ENCODE results near the gene ANKS1B.

The ANKS1B gene

DNA sequence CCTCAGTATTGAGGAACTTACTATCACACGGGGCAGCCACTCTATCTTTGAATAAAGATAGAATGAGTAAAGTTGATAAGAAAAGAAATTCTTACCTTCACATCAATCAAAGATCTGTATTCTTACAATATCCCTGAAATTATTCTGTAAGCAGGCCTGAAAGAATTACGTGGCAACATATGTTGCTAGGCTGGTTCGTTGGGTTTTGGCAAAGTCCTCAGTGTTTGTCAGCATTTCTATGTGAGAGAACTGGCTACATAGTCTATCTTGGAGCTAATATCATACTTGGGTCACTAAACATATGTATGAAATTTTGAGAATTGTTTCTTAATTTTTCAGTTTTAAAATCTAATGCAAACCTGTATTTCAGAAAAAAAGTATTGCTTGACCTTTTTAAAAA, 749.4 kb downstream of the ANKS1B start:
- intact Hi-C loops (cut with DNase I): no loop called here
- no peak for DNase-seq

DNA sequence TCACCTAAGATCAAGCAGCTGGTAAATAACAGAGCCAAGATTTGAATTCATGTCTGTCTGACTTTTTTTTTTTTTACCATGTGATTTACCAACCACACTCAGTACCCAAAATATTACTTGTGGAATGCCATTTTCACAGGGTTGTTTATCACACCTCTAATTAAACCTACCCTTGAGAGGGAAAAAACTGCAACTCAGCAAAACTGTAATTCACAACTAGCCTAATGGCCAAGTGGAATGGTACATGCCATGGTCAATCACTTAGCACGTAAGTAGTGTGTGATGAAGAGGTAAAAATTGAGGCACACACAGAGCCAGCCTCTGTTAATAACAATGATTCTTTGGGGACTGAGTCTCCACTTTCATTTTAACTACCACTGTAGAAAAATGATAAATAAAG, 750.0 kb downstream of the ANKS1B start:
- intact Hi-C loops (cut with DNase I): no loop called here
- DNase-seq: no peak

DNA sequence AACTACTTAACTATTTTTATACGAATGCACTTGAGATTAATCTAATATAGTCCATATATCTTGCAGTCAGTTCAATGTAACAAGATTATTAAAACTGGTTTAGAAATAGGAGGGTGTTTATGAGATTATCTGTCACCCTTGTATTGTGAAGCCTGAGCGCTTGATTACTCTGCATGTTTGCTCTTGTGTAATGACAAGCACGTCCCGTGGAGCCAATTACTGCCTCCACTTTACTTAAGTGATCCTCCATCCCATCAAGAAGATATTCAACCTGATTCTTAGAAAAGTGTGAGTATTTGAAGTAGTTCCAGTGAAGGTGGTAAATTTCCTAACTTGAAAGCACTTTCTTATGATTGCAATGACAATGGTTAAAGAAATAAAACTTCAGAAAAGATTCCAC, 752.4 kb downstream of the ANKS1B start:
- intact Hi-C loops (cut with DNase I): no loop called here
- DNase-seq: no peak

DNA sequence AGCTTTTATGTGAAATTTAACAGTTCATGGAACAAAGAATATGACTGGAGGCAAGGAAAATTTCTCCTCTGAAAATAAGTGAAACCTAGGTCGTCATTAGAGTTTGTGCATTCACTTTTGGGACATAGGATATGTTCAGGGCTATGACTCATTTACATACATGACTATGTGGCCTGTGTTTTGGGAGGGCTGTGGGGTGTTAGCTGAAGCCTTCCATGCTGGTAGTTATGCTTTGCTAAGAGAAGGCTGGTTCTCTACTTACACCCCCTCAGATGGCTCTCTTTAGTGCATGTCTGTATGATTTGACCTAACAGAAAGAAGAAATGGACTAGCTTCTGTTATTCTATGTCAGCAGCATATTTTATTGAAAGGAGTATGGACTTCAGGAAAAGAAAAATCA, 753.7 kb downstream of the ANKS1B start:
- no peak for DNase-seq
- intact Hi-C loops (cut with DNase I): no loop called here

DNA sequence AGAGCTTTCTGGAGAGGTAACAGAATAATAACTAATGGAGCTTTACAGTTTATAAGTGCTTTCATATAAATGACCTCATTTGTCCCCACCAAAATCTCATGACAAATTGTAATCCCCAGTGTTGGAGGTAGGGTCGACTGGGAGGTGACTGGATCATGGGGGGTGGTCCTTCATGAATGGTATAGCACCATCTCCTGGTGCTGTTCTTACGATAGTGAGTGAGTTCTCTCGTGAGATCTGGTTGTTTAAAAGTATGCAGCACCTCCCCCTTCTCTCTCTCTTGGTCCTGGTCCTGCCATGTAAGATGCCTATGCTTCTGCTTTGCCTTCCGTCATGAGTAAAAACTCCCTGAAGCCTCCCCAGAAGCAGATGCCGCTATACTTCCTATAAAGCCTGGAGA, 760.5 kb downstream of the ANKS1B start:
- intact Hi-C loops (cut with DNase I): no loop called here
- no peak for DNase-seq

DNA sequence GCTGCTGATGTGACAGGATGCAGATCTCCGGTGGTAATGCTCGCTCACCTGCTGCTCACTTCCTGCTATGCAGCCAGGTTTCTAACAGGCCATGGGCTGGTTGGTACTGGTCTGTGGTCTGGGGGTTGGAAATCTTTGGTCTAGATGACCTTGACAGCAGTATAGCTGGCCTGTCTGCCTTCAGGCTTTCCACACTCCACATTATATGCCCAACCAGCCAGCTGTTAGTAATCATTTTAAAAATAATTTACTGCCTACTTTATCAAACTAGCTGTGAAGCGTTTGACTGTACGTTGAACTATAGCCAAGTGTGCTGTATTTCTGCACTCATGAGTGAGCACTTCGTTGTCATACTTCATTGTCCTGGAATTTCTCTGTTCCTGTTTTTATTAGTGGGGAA, 761.2 kb downstream of the ANKS1B start:
- DNase-seq: no peak
- intact Hi-C loops (cut with DNase I): no loop called here

DNA sequence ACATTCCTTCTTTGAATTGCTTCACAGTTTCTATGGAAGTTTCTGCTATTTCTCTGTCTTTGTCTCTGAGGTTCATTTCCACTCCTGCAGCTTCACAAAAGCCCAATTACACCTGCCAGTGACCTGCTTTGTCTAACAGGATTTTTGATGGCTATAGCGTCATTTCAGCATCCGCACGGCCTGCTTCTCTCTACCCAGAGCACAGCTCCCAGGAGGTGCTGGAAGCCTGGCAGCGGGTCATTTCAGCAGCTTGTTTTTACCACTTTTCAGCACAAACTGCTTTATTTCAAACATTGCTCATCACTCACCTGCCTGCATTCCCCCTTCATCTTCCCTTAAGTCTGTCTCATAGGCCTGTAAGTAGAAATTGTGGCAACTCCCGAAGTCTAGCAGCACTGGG, 771.7 kb downstream of the ANKS1B start:
- intact Hi-C loops (cut with DNase I): no loop called here
- no peak for DNase-seq

DNA sequence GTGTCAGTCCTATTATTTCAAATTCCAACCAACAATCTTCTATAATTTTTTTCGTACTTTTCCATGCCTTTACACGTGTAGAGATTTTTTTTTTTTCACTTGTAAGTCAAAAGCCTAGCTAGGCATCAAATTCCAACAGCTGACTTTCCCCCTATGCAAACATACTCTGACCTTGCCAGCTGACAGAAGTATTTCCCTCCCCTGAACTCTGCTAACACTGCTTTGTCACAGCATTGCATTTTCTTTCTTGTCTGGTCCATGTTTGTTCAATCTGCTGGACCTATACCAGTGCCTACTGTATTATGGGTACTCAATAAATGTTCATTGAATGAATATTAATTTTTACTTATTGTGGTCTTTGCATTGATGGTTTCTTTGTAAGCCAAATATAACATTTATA, 772.5 kb downstream of the ANKS1B start:
- no peak for DNase-seq
- intact Hi-C loops (cut with DNase I): no loop called here

DNA sequence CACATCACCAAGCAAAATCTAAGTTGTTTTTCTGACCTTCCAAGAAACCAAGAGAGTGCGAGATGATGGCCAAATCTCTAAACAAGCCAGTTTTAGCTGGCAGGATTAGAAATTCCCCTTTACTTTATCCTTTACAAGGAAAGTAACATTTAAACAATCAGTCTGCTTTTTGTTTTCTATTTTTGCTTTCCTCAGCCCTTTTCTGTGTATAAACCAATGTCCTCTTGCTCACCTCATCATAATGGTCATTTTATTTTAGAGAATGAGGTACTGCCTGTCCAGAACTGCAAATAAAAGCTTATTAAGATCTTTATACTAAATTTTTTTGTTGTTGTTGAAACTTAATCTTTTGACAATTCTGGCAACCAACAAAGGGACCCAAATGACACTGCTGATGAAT, 779.6 kb downstream of the ANKS1B start:
- no peak for DNase-seq
- intact Hi-C loops (cut with DNase I): no loop called here

DNA sequence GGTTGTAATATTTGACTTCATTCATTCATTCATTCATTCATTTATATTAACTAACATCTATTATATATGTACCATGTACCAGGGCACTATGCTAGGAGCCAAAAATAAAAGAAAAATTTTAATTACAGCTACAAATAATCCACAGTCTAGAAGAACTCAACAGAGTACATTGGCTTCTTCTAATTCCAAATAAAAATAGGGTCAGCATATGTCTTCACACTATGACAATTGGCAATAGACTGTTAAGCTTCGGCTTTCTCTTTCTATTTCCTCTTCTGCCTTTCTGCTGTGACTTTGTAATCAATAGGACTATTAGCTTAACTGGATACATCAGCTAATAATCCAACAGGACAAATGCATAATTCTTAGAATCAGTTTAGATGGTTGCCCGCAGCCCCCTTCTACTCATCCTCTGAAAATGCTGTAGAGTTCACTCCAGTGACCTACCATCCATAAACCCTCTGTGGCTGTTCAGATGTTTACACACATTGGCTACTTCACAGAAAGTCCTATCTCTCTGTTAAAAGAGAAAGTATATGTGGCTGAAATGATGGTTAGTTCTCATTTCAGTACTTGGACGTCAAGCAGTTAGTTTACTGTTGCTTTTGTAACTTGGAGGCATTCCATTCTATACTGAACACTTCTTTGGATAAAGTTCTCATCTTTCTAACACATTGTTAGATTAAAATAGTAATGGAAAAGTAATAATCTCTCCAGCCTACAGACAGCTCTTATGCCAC, 782.7 kb downstream of the ANKS1B start:
- intact Hi-C loops (cut with DNase I): no loop called here

DNA sequence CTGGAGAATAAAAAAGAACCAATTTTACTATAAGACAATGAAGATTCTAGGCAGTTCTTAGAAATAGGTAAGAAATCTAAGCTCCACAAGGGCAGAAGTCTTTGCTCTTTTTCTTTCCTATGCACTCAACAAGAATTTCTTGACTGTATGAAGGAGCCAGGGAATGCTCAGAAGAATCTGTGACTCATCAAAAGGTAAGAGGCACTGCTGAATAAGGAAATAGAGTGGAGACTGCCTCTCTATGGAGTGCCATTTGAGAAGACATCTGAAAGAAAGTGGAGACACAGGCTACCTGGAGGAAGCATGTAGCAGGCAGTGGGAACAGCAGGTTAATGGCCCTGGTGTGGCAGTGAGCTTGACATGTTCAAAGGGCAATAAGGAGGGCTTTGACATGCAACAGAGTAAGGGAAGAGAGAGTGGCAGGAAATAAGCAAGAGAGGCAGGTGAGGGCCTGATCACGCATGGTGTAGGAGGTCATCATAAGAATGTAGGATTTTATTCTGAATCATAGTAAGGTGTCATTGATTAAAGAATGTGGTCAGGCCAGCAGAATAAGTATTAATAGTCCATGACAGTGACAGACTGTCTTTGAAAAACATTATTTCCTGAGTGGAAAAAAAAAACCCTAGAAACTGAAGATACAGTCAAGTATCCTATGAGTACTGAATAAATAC, 783.9 kb downstream of the ANKS1B start:
- no peak for DNase-seq
- intact Hi-C loops (cut with DNase I): no loop called here

More for the DNA sequence above, 782.7 kb downstream of the ANKS1B start:
- no peak for DNase-seq

DNA sequence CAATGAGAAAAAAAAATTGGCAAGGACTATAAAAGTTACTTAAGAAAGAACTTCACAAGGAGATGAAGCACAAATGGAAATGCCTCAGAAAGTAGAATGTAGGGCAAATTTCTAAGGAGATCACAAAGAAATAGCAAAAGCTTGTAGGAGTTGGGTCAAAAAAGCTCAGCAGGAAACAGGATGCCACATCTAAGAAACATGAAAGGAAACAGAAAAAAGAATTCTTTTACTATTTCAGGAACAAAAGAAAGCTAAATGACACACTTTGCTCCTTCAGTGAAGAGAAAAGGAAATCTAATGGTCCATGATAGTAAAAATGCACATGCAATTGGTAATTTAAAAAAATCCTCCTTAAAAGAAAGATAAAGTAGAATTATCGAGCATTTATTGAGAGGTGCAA, 789.3 kb downstream of the ANKS1B start:
- DNase-seq: no peak
- intact Hi-C loops (cut with DNase I): no loop called here

DNA sequence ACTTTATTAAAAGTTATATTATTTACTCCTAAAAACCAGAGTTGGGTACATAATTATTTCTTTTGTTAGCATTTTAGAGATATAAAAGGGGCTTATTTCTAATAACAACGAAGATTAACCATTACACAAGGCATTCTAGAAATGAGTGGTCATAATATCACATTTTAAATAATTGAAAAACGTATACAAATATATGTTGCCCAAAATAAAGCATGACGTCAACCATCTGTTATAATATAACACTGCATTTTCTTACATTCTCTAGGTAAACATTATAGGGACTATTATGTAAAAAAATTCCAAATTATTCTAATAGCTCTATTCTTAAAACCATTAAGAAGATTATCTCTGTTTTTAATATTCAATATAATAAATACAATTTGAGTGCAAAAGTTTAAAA, 792.2 kb downstream of the ANKS1B start:
- intact Hi-C loops (cut with DNase I): no loop called here
- no peak for DNase-seq

DNA sequence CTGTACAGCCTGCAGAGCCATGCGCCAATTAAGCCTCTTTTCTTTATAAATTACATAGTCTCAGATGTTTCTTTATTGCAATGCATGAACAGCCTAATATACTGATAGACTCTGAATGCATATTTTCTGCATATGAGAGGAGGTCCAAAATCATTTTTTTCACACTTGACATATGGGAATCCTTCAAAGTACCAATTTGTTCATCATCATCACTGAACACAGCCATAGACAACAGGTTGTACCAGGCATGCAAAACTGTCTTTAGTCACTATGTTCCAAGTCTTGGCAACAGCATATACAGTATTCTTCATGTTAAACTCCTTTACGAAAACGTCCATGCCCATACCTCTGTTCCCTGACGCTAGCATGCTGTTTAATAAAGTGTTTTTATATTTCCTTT, 807.9 kb downstream of the ANKS1B start:
- DNase-seq: no peak
- intact Hi-C loops (cut with DNase I): no loop called here

DNA sequence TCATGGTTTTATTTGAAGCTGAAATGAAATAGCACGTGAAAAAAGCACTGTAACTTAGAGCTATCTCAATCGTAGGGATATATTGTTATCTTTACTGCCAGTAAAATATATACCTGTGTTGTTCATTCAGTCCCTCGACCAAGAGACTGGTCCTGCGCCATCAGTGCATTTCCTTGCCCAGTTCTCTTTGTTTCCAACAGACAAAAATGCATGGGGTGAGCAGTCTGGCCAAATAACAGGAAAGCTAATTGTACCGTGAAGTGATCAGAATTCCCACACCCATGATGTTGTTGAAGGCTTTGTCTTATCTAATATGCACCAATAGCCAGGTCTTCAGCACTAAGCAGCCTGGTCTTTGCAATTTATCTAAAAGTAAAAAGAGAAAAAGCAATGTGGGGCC, 814.3 kb downstream of the ANKS1B start:
- no peak for DNase-seq
- intact Hi-C loops (cut with DNase I): no loop called here

DNA sequence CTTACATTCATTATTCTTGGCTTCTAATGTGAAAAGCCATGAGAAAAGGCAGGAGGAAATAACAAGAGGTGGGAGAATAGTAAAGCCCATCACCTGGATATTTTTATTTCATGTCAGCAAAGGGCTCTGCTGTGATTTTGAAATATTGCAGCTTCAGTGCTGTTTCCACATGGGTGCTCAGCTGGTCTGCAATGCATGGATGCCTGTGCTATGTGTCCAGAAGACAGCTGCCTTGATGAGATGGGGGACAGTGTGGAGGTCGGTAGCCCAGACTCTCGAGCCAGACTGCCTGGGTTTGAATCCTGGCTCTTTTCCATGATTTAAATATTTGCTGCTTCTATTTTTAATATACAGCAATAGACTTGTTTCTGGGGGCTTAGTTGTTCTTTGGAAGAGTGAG, 814.7 kb downstream of the ANKS1B start:
- intact Hi-C loops (cut with DNase I): no loop called here

DNA sequence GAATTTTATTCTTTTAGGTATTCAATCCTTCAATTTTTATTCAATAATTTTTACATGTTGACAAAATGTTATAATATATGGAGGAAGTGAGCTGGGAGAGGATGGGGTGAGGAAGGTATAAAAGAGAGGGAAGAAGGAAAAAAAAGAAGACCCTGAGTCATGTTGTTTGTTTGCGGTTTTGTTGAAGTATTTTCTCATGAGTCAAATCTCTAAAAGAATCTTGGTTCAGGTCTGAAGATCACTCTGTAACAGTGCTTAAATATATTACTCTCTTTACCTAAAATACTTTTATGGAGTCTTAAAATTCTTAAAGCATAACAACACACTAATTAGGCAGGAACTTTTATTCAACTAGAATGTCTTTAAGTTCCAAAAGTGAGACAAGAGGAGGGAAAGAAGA, 826.8 kb downstream of the ANKS1B start:
- intact Hi-C loops (cut with DNase I): no loop called here
- no peak for DNase-seq

More for the DNA sequence above, 814.7 kb downstream of the ANKS1B start:
- DNase-seq: no peak

DNA sequence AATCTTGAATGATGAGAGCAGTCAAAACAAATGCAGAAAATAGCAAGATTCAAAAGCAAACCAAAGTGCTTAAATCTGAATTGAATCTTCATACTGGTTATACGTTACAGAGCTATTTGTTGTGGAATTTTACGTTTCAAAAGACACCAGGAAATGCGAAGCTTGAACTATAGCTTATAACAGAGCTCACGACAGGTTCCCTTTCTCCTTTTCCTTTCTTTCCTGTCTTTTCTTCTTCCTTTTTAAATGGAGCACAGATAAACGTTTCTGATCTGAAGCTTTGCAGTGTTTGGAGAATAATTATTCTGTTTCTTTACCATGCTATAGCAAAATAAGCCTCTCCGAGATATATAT, 829.8 kb downstream of the ANKS1B start:
- intact Hi-C loops (cut with DNase I): no loop called here
- no peak for DNase-seq

DNA sequence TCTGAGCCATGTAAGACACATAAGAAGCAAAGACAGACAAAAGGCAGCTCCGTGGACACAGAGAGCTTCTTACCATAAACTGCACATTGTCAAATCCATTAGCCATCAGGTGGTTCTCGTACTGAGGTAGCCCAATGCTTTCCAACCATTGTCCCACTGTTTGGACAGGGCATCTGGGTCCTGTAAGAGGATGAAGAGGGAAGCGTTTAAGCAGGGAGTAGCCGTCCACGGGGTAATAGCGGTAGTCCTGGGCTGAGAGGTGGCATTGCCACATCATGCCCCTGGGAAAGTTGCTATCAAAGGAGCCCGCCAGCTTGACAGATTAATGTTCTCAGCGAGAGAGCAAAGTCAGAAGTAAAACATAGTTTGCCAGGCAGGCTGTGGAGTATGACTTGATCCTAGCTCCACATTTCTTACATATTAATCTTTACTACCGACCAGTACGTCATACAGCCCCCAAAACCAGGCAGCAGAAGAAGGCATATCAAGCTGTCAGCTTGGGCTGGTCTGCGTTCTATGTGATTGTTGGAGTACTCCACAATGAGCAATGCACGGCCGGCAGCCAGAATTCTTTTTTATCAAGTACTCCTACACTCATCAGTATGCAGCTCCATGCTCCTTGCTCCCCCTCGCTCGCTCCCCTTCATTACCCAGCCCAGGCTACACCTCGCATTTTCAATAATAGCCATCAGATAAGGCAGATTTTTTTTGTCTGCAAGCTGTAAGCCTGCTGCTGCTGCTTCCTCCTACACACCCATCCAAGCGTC, 830.3 kb downstream of the ANKS1B start:
- DNase-seq: peak in 9 of 10 donors; percentile 12 to 92 (median 59)
- intact Hi-C loops (cut with DNase I): no loop called here

DNA sequence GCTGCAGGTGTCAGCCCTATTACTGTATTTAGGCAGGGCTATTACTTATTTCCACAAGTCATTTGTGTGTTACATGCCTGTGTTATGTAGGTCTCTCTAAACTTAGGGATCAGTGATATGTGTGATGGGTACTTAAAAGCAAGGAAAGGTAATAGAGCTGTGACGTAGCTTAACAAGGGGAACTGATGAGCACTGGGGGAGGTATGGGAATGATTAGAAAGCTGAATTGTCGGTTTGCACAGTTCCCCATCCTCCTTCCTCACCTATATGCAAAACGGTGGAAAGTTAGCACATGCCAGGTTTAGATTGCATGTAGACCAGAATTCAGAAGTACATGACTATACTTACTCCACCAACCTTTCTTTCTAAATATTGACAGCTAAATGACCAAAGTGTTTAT, 831.4 kb downstream of the ANKS1B start:
- DNase-seq: no peak
- intact Hi-C loops (cut with DNase I): no loop called here

DNA sequence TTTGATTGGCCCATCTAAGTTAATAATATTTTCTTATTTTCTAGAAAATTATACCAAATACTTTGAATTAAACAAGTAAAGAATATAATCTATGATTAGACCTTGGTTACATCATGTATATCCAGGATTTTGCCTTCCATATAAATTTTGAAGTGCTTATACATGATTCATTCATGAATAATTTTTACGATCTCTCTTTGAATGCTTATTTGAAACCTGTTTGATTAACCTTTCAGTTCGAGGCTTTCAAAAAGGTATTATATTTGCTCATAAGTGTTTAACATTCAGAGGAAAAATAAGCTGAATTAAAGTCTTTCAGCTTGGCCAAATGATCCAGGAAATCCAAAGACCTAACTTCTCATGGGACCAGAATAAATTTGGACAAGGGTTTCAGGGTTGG, 832.4 kb downstream of the ANKS1B start:
- intact Hi-C loops (cut with DNase I): no loop called here
- DNase-seq: no peak

DNA sequence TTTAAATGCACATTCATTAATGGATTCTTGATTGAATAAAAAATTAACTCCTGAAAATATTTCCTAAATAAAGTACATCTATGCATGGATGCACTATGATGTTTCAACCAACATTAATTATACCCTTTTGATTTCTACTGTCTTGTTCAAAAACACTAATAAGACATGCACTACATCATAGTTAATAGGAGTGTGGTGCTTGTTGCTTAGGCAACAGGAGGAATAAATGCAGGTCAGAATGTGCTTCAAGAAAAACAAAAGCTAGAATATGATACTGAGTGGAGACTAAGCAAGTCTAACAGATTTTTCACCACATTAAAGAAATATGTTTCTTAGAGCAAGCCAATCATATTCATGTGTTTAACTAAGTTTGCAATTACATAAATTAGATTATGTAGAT, 833.0 kb downstream of the ANKS1B start:
- no peak for DNase-seq
- intact Hi-C loops (cut with DNase I): no loop called here

All from posterior cingulate gyrus (tissue), 11 donors.